GM12874 (cell line): ENCODE measurements around the gene ZSCAN20.

Experiments
- TF ChIP-seq, protein P1 (sequence below): IDR thresholded peaks from 2 replicates; pipeline ENCODE4 v1.5.1; 2011; ENCODE audit warnings: low read depth, mild to moderate bottlenecking, control low read depth, low read length, moderate library complexity; ENCODE audit not compliant: insufficient read depth

ZSCAN20 gene

DNA sequence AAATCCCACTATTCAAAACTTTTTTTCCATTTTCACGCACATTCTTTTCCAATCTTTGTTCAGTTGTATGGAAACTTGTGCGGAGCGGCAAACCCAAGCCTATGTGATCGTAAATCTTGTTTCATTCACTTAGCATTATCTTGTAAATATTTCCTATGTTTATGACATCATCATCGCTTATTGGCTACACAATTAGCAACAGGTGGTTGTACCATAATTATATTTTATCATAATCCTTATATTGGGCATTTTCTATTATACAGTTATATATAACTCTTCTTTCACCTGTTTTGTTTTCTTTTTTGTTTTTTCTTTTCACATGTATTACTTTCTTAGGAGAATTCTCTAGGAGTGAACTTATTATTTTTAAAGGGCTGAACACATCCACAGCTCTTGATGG, 65.4 kb downstream of the ZSCAN20 start:
- TF ChIP-seq, protein P1, sequence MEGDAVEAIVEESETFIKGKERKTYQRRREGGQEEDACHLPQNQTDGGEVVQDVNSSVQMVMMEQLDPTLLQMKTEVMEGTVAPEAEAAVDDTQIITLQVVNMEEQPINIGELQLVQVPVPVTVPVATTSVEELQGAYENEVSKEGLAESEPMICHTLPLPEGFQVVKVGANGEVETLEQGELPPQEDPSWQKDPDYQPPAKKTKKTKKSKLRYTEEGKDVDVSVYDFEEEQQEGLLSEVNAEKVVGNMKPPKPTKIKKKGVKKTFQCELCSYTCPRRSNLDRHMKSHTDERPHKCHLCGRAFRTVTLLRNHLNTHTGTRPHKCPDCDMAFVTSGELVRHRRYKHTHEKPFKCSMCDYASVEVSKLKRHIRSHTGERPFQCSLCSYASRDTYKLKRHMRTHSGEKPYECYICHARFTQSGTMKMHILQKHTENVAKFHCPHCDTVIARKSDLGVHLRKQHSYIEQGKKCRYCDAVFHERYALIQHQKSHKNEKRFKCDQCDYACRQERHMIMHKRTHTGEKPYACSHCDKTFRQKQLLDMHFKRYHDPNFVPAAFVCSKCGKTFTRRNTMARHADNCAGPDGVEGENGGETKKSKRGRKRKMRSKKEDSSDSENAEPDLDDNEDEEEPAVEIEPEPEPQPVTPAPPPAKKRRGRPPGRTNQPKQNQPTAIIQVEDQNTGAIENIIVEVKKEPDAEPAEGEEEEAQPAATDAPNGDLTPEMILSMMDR, result no peak

DNA sequence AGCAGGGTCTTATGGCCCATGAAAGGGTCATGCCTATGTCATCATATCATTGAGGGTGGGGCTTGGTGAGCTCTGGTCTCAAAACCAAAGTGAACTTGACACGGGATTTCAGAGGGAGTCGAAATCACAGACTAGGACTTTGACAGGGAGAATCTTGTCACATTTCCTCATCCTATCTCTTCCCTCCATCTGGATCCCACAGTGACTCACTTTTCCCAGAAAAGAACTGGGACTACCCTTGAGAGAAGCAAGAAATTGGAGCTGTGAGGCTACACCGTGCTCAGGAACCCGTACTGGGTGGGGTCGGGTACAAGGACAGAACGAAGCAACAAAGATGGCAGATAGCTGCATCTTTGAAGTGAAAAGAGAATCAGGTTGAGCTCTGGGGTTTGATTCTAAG, 69.5 kb downstream of the ZSCAN20 start:
- TF ChIP-seq, protein P1, result no peak
